Suprapubic skin (tissue), 3 donors: ENCODE measurements around the gene CDH5.

Experiments
- EP300 ChIP-seq: sonication (generic); formaldehyde crosslinking; IDR thresholded peaks from one replicate; pipeline ENCODE4 v1.6.1; 2017; ENCODE audit warnings: antibody characterized with exemption
- POLR2A ChIP-seq, 2 donors: fragments of 450-650 bp; IDR thresholded peaks; one replicate each; pipeline ENCODE4 v1.6.1; 2017; ENCODE audit warnings: antibody characterized with exemption in 2 of 2, mild to moderate bottlenecking in 2 of 2, moderate library complexity in 2 of 2
- TF ChIP-seq, protein P1 (sequence below), 2 donors: fragments of 200-600 bp in 1 of 2; fragments of 450-650 bp in 1 of 2; sonication (generic) in 1 of 2; IDR thresholded peaks; one replicate each; pipeline ENCODE4 v1.5.1; 2016 to 2019; ENCODE audit warnings: antibody characterized with exemption in 2 of 2, mild to moderate bottlenecking in 1 of 2, moderate library complexity in 1 of 2

DNA sequence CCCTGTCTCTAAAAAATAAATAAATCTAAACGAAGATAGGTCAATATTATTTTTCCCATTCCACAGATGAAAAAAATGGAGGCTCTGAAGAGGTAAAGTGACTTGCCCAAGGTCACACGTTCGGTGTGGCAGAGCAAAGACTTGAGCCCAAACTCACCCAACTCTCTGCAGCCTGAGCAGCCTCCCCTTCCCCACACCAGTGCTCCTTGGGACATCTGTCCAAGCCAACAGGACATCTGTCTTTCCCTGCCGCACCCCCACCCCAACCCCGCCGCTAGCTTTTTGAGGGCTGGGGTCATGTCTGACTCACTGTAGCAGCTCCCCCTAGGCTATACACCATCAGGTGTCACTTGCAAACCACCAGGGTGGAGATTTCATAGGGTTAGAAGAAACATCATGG is 55.4 kb downstream of the CDH5 start:
- TF ChIP-seq, protein P1, sequence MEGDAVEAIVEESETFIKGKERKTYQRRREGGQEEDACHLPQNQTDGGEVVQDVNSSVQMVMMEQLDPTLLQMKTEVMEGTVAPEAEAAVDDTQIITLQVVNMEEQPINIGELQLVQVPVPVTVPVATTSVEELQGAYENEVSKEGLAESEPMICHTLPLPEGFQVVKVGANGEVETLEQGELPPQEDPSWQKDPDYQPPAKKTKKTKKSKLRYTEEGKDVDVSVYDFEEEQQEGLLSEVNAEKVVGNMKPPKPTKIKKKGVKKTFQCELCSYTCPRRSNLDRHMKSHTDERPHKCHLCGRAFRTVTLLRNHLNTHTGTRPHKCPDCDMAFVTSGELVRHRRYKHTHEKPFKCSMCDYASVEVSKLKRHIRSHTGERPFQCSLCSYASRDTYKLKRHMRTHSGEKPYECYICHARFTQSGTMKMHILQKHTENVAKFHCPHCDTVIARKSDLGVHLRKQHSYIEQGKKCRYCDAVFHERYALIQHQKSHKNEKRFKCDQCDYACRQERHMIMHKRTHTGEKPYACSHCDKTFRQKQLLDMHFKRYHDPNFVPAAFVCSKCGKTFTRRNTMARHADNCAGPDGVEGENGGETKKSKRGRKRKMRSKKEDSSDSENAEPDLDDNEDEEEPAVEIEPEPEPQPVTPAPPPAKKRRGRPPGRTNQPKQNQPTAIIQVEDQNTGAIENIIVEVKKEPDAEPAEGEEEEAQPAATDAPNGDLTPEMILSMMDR (IDR thresholded peaks at IDR 0.05) = no peak
- TF ChIP-seq EP300 = no peak
- TF ChIP-seq POLR2A (IDR thresholded peaks at IDR 0.05) = no peak
